H1 (cell line): ENCODE measurements around the gene GSE1. TPM values are rescaled to one million over a fixed set of nuclear protein-coding genes. Genes with fewer than 3 reads are reported as not detected.

Experiments used
- CHD7 ChIP-seq: fragments of 300-600 bp; sonication (generic); IDR thresholded peaks from 2 replicates; pipeline ENCODE4 v1.7.1; 2012; ENCODE audit warnings: low read length, moderate library complexity, mild to moderate bottlenecking, inconsistent platforms; ENCODE audit not compliant: insufficient replicate concordance
- CREB1 ChIP-seq: IDR thresholded peaks from 2 replicates; pipeline ENCODE4 v1.6.1; 2012; ENCODE audit warnings: inconsistent platforms
- EZH2 ChIP-seq: fragments of 200-600 bp; sonication (generic); IDR thresholded peaks from 2 replicates; pipeline ENCODE4 v1.7.1; 2012; ENCODE audit warnings: low read depth, mild to moderate bottlenecking, moderate library complexity, low read length, inconsistent platforms; ENCODE audit not compliant: severe bottlenecking
- MAX ChIP-seq: IDR thresholded peaks from 2 replicates; pipeline ENCODE4 v1.6.1; 2012; ENCODE audit warnings: inconsistent platforms
- SP2 ChIP-seq: IDR thresholded peaks from 2 replicates; pipeline ENCODE4 v1.6.1; 2012; ENCODE audit warnings: mild to moderate bottlenecking, low read length, inconsistent platforms
- polyA plus RNA-seq, 7 experiments: library from polyadenylated mRNA; depleted of rRNA in 3 of 7; stranded (reverse) in 5 of 7; unstranded in 2 of 7; fragments of >200 nt in 5 of 7; fragments of 200-250 nt in 2 of 7; gene quantifications; 1 replicate in 5 of 7; 2 replicates in 1 of 7; 4 replicates in 1 of 7; pipeline versions ENCODE4 v1.2.1 to v1.2.3, GENCODE V29; 2011 to 2013; ENCODE audit warnings: missing spikeins in 2 of 7, mixed read lengths in 2 of 7
- total RNA-seq: library from RNA; stranded (reverse); fragmentation: NEBNext Ultra II Directional; extraction: Animal tissue kit (Norgen Biotek cat#: 25700); gene quantifications from 2 replicates; pipeline ENCODE4 v1.2.1, GENCODE V29; 2021

The GSE1 gene
- total and polyA plus RNA-seq, 2 of the 8 experiments (the other 6 are each of a cell fraction or from before 2014, with no cell fraction given): 26.0 to 65.6 TPM

- TF ChIP-seq EZH2 (no peak), SP2 (no peak), MAX (no peak), CHD7 (no peak), CREB1 (no peak)
Observed at GRCh38 chr16:85639529-85640253, 26.6 kb downstream of the GSE1 start (continued).
